OCI-LY7 (cell line): Measurements from ENCODE around the gene CDCA5. TPM values are rescaled to one million over a fixed set of nuclear protein-coding genes. Genes with fewer than 3 reads are reported as not detected.

Source experiments
- Bru-seq: library from RNA; stranded (reverse); fragments of 400-500 nt; gene quantifications from one replicate; lab custom pipeline; 2021; lab: Mats Ljungman, UMichigan
- BruChase-seq, 2 experiments: library from RNA; stranded (reverse); fragments of 400-500 nt; gene quantifications; one replicate each; lab custom pipeline; 2021; lab: Mats Ljungman, UMichigan
- BruUV-seq: library from RNA; stranded (reverse); fragments of 400-500 nt; replicated peaks from 2 replicates; lab custom pipeline; 2021; lab: Mats Ljungman, UMichigan
- CTCF ChIA-PET: fragments of 300-600 bp; sonication (Branson Sonifier 250); formaldehyde crosslinking; loops from one replicate; lab custom pipeline; 2022; ENCODE audit warnings: antibody characterized with exemption; ENCODE audit not compliant: unreplicated experiment; lab: Charles Lee
- POLR2A ChIA-PET: fragments of 300-600 bp; sonication (Branson Sonifier 250); formaldehyde crosslinking; loops from one replicate; lab custom pipeline; 2022; ENCODE audit warnings: antibody characterized with exemption; lab: Charles Lee
- DNase-seq: peaks from one replicate; pipeline ENCODE4 v3.0.0-alpha.2; 2015; ENCODE audit warnings: low spot score
- H2AFZ ChIP-seq: fragments of 200-600 bp; sonication (generic), shearing (Covaris generic); 2 replicates; pipeline ENCODE4 v1.6.1; 2014; ENCODE audit warnings: mild to moderate bottlenecking, antibody characterized with exemption, low read length, moderate library complexity
- H3K27ac ChIP-seq: fragments of 200-600 bp; sonication (generic); 2 replicates; pipeline ENCODE4 v1.5.1; 2014; ENCODE audit warnings: mixed run types, low read depth, mild to moderate bottlenecking, moderate library complexity, low read length, inconsistent platforms; ENCODE audit not compliant: poor library complexity, severe bottlenecking
- H3K36me3 ChIP-seq: fragments of 200-600 bp; sonication (generic); 2 replicates; pipeline ENCODE4 v1.6.1; 2014; ENCODE audit warnings: mild to moderate bottlenecking, antibody characterized with exemption, low read length, moderate library complexity, mixed read lengths; ENCODE audit not compliant: insufficient read depth
- H3K4me1 ChIP-seq: fragments of 200-600 bp; sonication (generic); 2 replicates; pipeline ENCODE4 v1.5.1; 2014; ENCODE audit warnings: mild to moderate bottlenecking, low read length; ENCODE audit not compliant: insufficient read depth, poor library complexity, severe bottlenecking
- H3K4me2 ChIP-seq: fragments of 200-600 bp; sonication (generic); 2 replicates; pipeline ENCODE4 v1.6.1; 2014; ENCODE audit warnings: mild to moderate bottlenecking, low read length
- H3K4me3 ChIP-seq: fragments of 200-600 bp; sonication (generic); 2 replicates; pipeline ENCODE4 v1.5.1; 2014; ENCODE audit warnings: mild to moderate bottlenecking, low read depth, low read length; ENCODE audit not compliant: poor library complexity, severe bottlenecking
- H3K79me2 ChIP-seq: fragments of 200-600 bp; sonication (generic); 2 replicates; pipeline ENCODE4 v1.6.1; 2016; ENCODE audit warnings: low read depth, mild to moderate bottlenecking, low read length, moderate library complexity, mixed read lengths; ENCODE audit not compliant: insufficient read depth
- H3K9me2 ChIP-seq: fragments of 200-600 bp; sonication (generic); 2 replicates; pipeline ENCODE4 v1.6.1; 2016; ENCODE audit warnings: mild to moderate bottlenecking, low read length, mixed read lengths; ENCODE audit not compliant: insufficient read depth
- H3K9me3 ChIP-seq: fragments of 200-600 bp; sonication (generic); 2 replicates; pipeline ENCODE4 v1.6.1; 2014; ENCODE audit warnings: mild to moderate bottlenecking, mixed run types, low read length, mixed read lengths
- H4K20me1 ChIP-seq: fragments of 200-600 bp; sonication (generic); 2 replicates; pipeline ENCODE4 v1.6.1; 2014; ENCODE audit warnings: mild to moderate bottlenecking, antibody characterized with exemption, low read length, moderate library complexity, mixed read lengths; ENCODE audit not compliant: insufficient read depth
- EZH2phosphoT487 ChIP-seq: fragments of 200-600 bp; sonication (generic); IDR thresholded peaks from 2 replicates; pipeline ENCODE4 v1.6.1; 2018; ENCODE audit warnings: low read depth, borderline replicate concordance, mild to moderate bottlenecking, mixed run types, antibody characterized with exemption, low read length, moderate library complexity, mixed read lengths
- intact Hi-C: fragments of 100-400 bp; cut with micrococcal nuclease; formaldehyde crosslinking; loops from one replicate; pipeline ENCODE4 v1.10.0; 2022; ENCODE audit not compliant: unreplicated experiment
- long read RNA-seq: library from polyadenylated mRNA; stranded (forward); transcript quantifications from one replicate; pipeline ENCODE4 v2.0.0, GENCODE V29; 2022
- total RNA-seq, 2 experiments: library from RNA; depleted of rRNA in 1 of 2; stranded (reverse); fragments of >200 nt in 1 of 2; shearing (Covaris generic) in 1 of 2; gene quantifications; 2 replicates each; pipeline ENCODE4 v1.2.3, GENCODE V29; 2014 to 2022
- TF ChIP-seq, protein P1 (sequence below): fragments of 200-600 bp; sonication (generic); conservative IDR thresholded peaks from 2 replicates; pipeline ENCODE4 v1.5.1; 2014; ENCODE audit warnings: mild to moderate bottlenecking, antibody characterized with exemption, low read length, moderate library complexity, mixed read lengths

The CDCA5 gene, protein sequence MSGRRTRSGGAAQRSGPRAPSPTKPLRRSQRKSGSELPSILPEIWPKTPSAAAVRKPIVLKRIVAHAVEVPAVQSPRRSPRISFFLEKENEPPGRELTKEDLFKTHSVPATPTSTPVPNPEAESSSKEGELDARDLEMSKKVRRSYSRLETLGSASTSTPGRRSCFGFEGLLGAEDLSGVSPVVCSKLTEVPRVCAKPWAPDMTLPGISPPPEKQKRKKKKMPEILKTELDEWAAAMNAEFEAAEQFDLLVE
- total RNA-seq (2014; rRNA removed; shearing (Covaris generic)) (119 and 135 TPM in 2 replicates), total RNA-seq (2022) (151 and 153 TPM in 2 replicates), Bru-seq, nascent RNA (percentile 94 among the genes with signal in this experiment), BruChase-seq, experiment 1, labeled RNA remaining after a 6-hour chase (percentile 93 among the genes with signal in this experiment), BruChase-seq, experiment 2, labeled RNA remaining after a 2-hour chase (percentile 98 among the genes with signal in this experiment)
- long read RNA-seq, transcript CDCA5-202 (5 exons, 1,012 nt), result minor isoform, 7 of 472 reads
- long read RNA-seq, transcript CDCA5-201 (6 exons, 2,587 nt), result major isoform, 368 of 472 reads
- long read RNA-seq, transcript CDCA5-204 (5 exons, 1,004 nt), result minor isoform, 42 of 472 reads
- long read RNA-seq, partial matches to known transcripts, result 16 of 472 reads
- long read RNA-seq, other reads (novel, unspliced or antisense), result 39 of 472 reads

DNA sequence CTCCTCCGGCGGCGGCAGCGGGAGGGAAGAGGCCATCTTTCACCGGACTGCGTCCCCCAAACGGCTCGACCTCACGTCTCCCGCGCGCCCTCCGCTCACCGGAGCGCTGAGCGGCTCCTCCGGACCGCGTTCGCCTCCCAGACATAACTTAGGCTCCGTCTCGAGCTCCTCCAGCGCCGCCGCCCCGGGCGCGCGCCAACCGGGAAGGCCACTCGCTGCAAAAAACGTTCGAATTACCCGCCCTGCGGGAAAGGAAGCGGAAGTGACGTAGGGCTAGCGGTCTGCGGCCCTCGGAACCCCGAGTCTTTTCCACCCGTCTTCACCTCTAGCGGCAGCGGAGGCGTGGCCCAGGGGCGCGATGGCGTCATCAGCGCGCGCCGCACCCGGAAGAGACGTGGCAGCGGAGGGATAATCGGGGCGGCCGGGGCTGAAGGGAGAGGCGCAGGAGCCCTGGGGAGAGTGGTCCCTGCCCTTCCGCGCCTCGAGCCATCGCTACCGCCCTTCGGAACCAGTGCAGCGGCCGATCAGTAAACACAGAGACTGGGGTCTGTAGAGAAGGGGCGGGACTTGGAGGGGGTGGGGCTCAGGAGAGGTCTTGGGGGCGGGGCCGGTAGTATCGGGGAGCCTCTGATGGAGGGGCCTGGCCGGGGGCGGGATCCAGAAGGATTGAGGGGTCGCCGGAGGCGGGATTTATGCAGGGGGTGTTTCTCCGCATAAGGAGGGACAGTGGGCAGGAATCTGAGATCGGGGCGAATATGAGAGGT is at the start of gene CDCA5, which contains the start of gene ZFPL1:
Gene CDCA5, minus strand, starts transcription at position 207 of the 764 bp plus-strand sequence. Its CDS starts 62 bp downstream, at position 145.
Gene ZFPL1, plus strand, starts transcription at position 389 of the 764 bp plus-strand sequence. CDS start 477 bp downstream, outside the sequence.
- no peaks in the 10 kb centered on the region for H3K9me2 ChIP-seq
- BruUV-seq, result no TSS peak
- CTCF ChIA-PET, result interaction anchor here (0.6 kb wide), 1 partner anchor 71 kb away, joined by 3 read pairs; no protein-coding TSS in a partner anchor
- POLR2A ChIA-PET, result interaction anchor here (0.7 to 1.6 kb wide), 6 partner anchors 8 to 48 kb away, joined by 3 to 7 read pairs (median 4); partner anchors contain the start of genes FAU and MRPL49
- no peak for TF ChIP-seq EZH2phosphoT487
- TF ChIP-seq, protein P1, sequence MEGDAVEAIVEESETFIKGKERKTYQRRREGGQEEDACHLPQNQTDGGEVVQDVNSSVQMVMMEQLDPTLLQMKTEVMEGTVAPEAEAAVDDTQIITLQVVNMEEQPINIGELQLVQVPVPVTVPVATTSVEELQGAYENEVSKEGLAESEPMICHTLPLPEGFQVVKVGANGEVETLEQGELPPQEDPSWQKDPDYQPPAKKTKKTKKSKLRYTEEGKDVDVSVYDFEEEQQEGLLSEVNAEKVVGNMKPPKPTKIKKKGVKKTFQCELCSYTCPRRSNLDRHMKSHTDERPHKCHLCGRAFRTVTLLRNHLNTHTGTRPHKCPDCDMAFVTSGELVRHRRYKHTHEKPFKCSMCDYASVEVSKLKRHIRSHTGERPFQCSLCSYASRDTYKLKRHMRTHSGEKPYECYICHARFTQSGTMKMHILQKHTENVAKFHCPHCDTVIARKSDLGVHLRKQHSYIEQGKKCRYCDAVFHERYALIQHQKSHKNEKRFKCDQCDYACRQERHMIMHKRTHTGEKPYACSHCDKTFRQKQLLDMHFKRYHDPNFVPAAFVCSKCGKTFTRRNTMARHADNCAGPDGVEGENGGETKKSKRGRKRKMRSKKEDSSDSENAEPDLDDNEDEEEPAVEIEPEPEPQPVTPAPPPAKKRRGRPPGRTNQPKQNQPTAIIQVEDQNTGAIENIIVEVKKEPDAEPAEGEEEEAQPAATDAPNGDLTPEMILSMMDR, result no peak
- no peaks in the 10 kb centered on the region for H3K9me3 ChIP-seq
- peak within 1 kb of the TSS; percentile 91 for H3K4me3 ChIP-seq
- H2AFZ ChIP-seq, result peak within 1 kb of the TSS; percentile 29; the same call in 1 of the 2 replicates
- H3K4me1 ChIP-seq, result peaks cover 49% of the 10 kb centered on the region
- peaks cover 56% of the 10 kb centered on the region for H3K36me3 ChIP-seq
- H3K79me2 ChIP-seq, result peaks cover 57% of the 10 kb centered on the region
- H3K4me2 ChIP-seq, result peak within 1 kb of the TSS; percentile 85
- intact Hi-C loops, result loop anchor here (1.0 to 10.0 kb wide), 6 partner anchors 33 to 239 kb away; partner anchors contain the start of genes ARL2, ATG2A, CDC42BPG and SAC3D1
- peaks cover 8% of the 10 kb centered on the region; the same call in 1 of the 2 replicates for H4K20me1 ChIP-seq
- peak within 1 kb of the TSS; percentile 74 for H3K27ac ChIP-seq
- peak; percentile 97 for DNase-seq

DNA sequence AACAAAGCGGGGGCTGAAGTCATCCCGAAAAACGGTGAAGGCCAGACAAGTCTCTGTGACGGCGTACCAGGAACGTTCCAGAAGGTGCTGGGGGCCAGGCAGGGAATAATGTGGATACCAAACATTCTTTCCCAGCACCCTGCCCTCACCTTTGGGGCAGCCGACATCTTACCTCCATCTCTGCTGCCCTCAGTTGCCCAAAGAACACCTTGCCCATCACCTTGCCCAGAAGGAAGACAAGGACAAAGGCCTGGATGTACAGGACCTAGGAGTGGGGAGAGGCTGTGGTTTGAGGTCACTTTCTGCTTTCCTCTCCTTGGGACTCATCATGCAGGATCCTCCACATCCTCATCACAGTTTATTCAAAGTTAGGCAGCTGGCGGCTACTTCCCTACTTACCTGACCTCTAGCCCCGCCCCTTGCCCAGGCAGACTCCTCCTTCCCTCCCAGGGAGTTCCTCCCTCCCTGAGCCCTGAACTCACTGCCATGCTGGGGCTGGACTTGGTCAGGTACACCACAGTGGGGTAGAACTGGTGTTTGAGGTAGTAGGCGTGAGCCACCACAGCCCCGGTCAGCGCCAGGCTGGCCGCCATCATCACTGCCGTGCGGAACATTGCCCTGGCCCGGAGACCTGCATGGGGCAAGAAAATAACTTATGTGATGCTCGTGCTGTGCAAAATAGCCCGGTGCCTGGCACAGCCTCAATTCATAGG is 49.3 kb upstream of the CDCA5 start:
- Histone ChIP-seq H3K9me2 (no peaks in the 10 kb centered on the region), H3K79me2 (peaks cover 56% of the 10 kb centered on the region), H3K4me1 (peaks cover 55% of the 10 kb centered on the region), H2AFZ (no peak overlapping the region), H3K4me3 (peak overlapping the region; percentile 98), H3K9me3 (no peaks in the 10 kb centered on the region), H4K20me1 (no peaks in the 10 kb centered on the region), H3K4me2 (peak overlapping the region; percentile 99), H3K27ac (peak overlapping the region; percentile 98), H3K36me3 (peaks cover 58% of the 10 kb centered on the region)
- DNase-seq, result peak; percentile 91
- intact Hi-C loops, result loop anchor here (1.0 to 5.0 kb wide), 5 partner anchors 11 to 281 kb away; partner anchors contain the start of genes CAPN1, FAU, MRPL49 and ZNHIT2
- ChIA-PET POLR2A (interaction anchor here (0.6 to 6.1 kb wide), 6 partner anchors 11 to 285 kb away, joined by 3 to 47 read pairs (median 4); partner anchors contain the start of genes FAU, MRPL49, SPDYC and TM7SF2), CTCF (no interaction called here)
- no peak for TF ChIP-seq EZH2phosphoT487
- TSS peak; percentile 95 for BruUV-seq
